Skin of body (tissue), 2 donors: Measurements from ENCODE around the gene GLMP. TPM values are rescaled to one million over a fixed set of nuclear protein-coding genes. Genes with fewer than 3 reads are reported as not detected.

Experiments
- DNase-seq: peaks from one replicate; lab custom pipeline; 2025; lab: John Stamatoyannopoulos, UW
- total RNA-seq: library from RNA; depleted of rRNA; stranded (reverse); fragments of >200 nt; gene quantifications from one replicate; pipeline ENCODE4 v1.2.3, GENCODE V29; 2014

The GLMP gene
- total RNA-seq, 1 donor from 2014 or later, result 23.2 TPM

GRCh38 chr1:156249593-156249992, 45.9 kb downstream of the GLMP start:
- no peak for DNase-seq

DNA sequence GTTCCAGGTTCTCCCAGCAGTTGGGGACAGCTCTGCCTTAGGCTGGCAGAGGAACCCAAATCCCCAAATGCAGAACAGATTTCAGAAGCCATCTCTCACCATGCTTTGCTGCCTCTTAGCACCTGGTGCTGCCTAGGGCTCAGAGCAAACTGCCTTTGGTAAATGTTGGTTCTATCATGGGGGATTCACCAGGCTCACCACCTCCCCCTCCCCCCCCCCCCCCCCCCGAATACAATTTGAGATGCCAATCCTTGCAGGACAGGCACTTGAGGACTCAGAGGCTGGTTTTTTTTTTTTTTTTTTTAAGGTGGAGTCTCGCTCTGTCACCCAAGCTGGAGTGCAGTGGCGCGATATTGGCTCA, 47.2 kb downstream of the GLMP start:
- no peak for DNase-seq

DNA sequence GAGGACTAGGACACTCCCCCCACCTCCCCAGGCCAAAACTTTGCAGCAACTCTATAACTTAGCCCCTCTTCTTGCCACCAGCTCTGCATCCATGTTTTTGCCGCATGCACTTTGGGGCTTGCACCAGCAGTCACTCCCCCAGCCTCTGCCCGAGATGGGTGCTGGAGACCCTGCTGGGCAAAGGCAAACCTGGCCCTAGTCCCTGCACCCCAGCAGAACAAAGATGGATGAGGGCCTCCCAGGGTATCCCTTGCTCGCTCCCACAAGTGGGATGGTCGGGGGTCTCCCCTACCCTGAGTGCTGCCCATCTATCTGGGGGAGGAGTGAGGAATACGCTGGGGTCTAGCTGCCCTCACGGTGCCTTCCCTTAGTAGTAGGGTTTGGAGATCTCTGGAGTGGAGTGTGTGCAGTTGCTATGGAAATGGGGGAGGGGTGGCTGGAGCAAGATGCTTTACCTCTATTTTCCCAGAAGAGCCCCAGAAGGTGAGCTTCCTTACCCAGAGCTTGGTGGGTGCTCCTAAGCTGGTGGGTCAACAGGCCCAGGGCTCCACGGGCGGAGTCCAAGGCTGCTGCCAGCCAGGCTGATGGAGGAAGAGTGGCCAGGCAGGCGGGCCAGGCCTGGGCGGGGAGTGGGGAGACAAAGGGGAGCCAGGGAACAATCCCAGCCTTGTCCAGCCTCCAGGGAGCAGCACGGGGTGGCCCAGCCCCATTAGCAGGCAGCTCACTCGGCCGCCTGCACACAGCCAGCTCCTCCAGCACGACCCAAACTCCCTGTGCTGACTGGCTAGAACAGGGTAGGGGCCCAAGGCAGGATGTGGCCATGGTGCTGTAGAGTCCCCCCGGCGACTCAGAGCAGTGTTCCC, 47.8 kb downstream of the GLMP start, which contains the start of gene PAQR6:
Gene PAQR6 (minus strand): TSS at position 597 of the 863 bp plus-strand sequence. CDS start 1,325 bp downstream, outside the sequence.
- DNase-seq, result no peak

- no peak for DNase-seq
These were observed 48.6 kb downstream of the GLMP start for GRCh38 chr1:156246781-156247459.

DNA sequence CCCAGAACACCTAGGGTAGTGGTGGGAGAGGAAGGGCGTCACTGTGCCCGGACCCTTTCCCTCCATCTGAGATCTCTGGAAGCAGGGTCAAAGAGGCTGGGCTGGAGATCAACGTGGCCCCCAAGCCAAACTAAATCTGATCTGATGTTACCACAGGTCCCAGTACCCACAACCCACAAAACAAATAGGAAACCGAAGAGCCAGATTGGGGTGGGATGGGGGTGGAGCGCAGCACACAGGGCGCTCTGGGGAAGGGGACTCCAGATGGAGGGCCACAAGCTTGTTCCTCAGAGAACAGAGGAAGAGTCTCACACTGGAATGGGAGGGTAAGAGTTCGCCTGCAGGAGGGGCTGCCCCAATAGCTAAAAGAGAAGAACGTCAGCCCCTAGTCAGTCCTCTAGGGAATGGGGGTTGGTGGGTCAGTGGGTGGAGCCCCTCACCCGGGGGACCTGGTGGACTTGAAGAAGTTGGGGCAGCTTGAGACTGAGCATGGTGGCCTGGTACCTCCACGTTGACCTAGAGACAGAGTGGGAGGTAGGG, 49.2 kb downstream of the GLMP start:
- no peak for DNase-seq

- DNase-seq, result no peak
These were observed 49.8 kb downstream of the GLMP start for GRCh38 chr1:156245451-156246232.

- DNase-seq, result no peak
These were observed 50.8 kb downstream of the GLMP start for GRCh38 chr1:156244712-156245111.

DNA sequence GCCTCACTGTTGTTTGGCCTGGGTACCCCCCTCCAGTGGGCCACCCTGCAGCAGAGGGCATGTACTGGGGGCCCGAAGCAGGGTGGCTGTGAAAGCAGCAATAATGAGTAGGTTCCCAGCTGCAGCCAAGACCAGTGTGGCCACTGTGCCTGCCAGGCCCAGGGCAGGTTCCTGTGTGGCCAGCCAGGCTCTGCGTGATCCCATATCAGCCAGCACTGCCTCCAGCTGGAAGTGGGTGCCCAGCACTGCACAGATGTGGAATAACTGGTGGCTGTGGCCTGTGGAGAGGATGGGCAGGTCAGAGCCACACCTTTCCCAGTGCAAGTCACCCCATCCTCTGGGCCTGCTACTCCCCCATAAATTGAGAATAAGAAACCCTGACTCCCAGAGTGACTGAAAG, 51.4 kb downstream of the GLMP start:
- no peak for DNase-seq

GRCh38 chr1:156242738-156243137, 52.7 kb downstream of the GLMP start:
- DNase-seq, result no peak

Other genes with a start within 250 kb of the GLMP start
- 12.1 TPM for gene UBQLN4, start 241.9 kb downstream of the GLMP start, total RNA-seq
- gene LAMTOR2, start 240.9 kb downstream of the GLMP start, total RNA-seq, result 25.7 TPM
- gene RAB25, start 234.5 kb downstream of the GLMP start, total RNA-seq, result 31.7 TPM
- 6.6 TPM for gene MEX3A, start 213.2 kb downstream of the GLMP start, total RNA-seq
- 429 TPM for gene LMNA, start 181.0 kb downstream of the GLMP start, total RNA-seq
- gene SEMA4A, start 142.1 kb downstream of the GLMP start, total RNA-seq, result 12.1 TPM
- 6.6 TPM for gene SLC25A44, start 101.6 kb downstream of the GLMP start, total RNA-seq
- gene PMF1, start 82.7 kb downstream of the GLMP start, total RNA-seq, result 33.9 TPM
- 0.99 TPM for gene BGLAP, start 53.5 kb downstream of the GLMP start, total RNA-seq
- 0.79 TPM for gene PAQR6, start 47.6 kb downstream of the GLMP start, total RNA-seq
- 29.8 TPM for gene SMG5, start 12.9 kb downstream of the GLMP start, total RNA-seq
- gene TMEM79, start 11.4 kb downstream of the GLMP start, total RNA-seq, result 14.6 TPM
- gene VHLL, start 3.6 kb upstream of the GLMP start, total RNA-seq, result not detected
- gene CCT3, start 42.6 kb upstream of the GLMP start, total RNA-seq, result 173 TPM
- not detected for gene TSACC, start 42.8 kb upstream of the GLMP start, total RNA-seq
- 2.1 TPM for gene RHBG, start 73.5 kb upstream of the GLMP start, total RNA-seq
- gene MEF2D, start 205.1 kb upstream of the GLMP start, total RNA-seq, result 11.2 TPM